ENCODE measurements around the gene CCNG2. TPM values are rescaled to one million over a fixed set of nuclear protein-coding genes. Genes with fewer than 3 reads are reported as not detected.

The CCNG2 gene
- total and polyA plus RNA-seq, 2 of the 13 experiments (the other 11 are each of a cell fraction or from before 2014, with no cell fraction given) = 3.9 to 11.5 TPM

GRCh38 chr4:77156533-77156911 is 485 bp upstream of the CCNG2 start (continued):
- TF ChIP-seq ATF6 (CRISPR knock-in tag; conservative IDR thresholded peaks at IDR 0.05) (no peak), AKAP8 (CRISPR knock-in tag; IDR thresholded peaks at IDR 0.05) (no peak), ZSCAN29 (CRISPR knock-in tag; conservative IDR thresholded peaks at IDR 0.05) (peak; percentile 29; the same call in 1 of the 2 replicates), MLXIP (CRISPR knock-in tag; IDR thresholded peaks at IDR 0.05; ENCODE audit: borderline replicate concordance) (no peak), FOXP1 (IDR thresholded peaks at IDR 0.05) (no peak), FOXP1 (CRISPR knock-in tag; IDR thresholded peaks at IDR 0.05) (no peak), HMGXB3 (CRISPR knock-in tag; IDR thresholded peaks at IDR 0.05; ENCODE audit: borderline replicate concordance) (peak; percentile 86), EP300 (IDR thresholded peaks at IDR 0.05; ENCODE audit: low read depth in 2 of 2, low read length in 2 of 2) (peak in 1 of 2 experiments; percentile 43; a peak in 1 of 4 replicates), EP300 (CRISPR knock-in tag; IDR thresholded peaks at IDR 0.05; ENCODE audit: borderline replicate concordance) (no peak), HBP1 (CRISPR knock-in tag; IDR thresholded peaks at IDR 0.05; ENCODE audit: low read depth) (no peak), ZNF232 (CRISPR knock-in tag; IDR thresholded peaks at IDR 0.05; ENCODE audit: borderline replicate concordance) (no peak), MAF1 (CRISPR knock-in tag; IDR thresholded peaks at IDR 0.05; ENCODE audit: borderline replicate concordance) (no peak), DBP (CRISPR knock-in tag; IDR thresholded peaks at IDR 0.05; ENCODE audit: not compliant biosample characterization) (no peak), RFX5 (IDR thresholded peaks at IDR 0.05; ENCODE audit: low read depth, low read length) (peak; percentile 99), POGK (CRISPR knock-in tag; conservative IDR thresholded peaks at IDR 0.05) (no peak)

All from HepG2 (cell line).